Osteocyte (in vitro differentiated cells): ENCODE results near the gene HOXB9. TPM values are rescaled to one million over a fixed set of nuclear protein-coding genes. Genes with fewer than 3 reads are reported as not detected.

Source experiments
- DNase-seq: peaks from one replicate; pipeline ENCODE4 v3.0.0; 2021; ENCODE audit warnings: mixed read lengths; ENCODE audit not compliant: unreplicated experiment; ENCODE audit errors: extremely low spot score
- H3K27ac Mint-ChIP-seq: one replicate; pipeline ENCODE4 v1.8.0; 2021; ENCODE audit warnings: mild to moderate bottlenecking, mixed read lengths; ENCODE audit not compliant: unreplicated experiment
- H3K27me3 Mint-ChIP-seq: one replicate; pipeline ENCODE4 v1.8.0; 2021; ENCODE audit warnings: mixed read lengths; ENCODE audit not compliant: unreplicated experiment
- H3K36me3 Mint-ChIP-seq: one replicate; pipeline ENCODE4 v1.8.0; 2021; ENCODE audit warnings: mixed read lengths; ENCODE audit not compliant: unreplicated experiment
- H3K4me1 Mint-ChIP-seq: one replicate; pipeline ENCODE4 v1.8.0; 2021; ENCODE audit warnings: mixed read lengths; ENCODE audit not compliant: unreplicated experiment
- H3K4me3 Mint-ChIP-seq: one replicate; pipeline ENCODE4 v1.8.0; 2021; ENCODE audit warnings: mild to moderate bottlenecking, moderate library complexity, mixed read lengths; ENCODE audit not compliant: unreplicated experiment
- H3K9me3 Mint-ChIP-seq: one replicate; pipeline ENCODE4 v1.8.0; 2021; ENCODE audit warnings: mixed read lengths; ENCODE audit not compliant: unreplicated experiment
- total RNA-seq: library from RNA; stranded (reverse); gene quantifications from 2 replicates; pipeline ENCODE4 v1.2.1, GENCODE V29; 2021
- TF ChIP-seq, protein P1 (sequence below): fragments of 200-600 bp; sonication (generic); IDR thresholded peaks from 2 replicates; pipeline ENCODE4 v1.5.0; 2021; ENCODE audit warnings: antibody characterized with exemption, mild to moderate bottlenecking, moderate library complexity

HOXB9 gene
- total RNA-seq, 1 donor from 2014 or later: not detected

DNA sequence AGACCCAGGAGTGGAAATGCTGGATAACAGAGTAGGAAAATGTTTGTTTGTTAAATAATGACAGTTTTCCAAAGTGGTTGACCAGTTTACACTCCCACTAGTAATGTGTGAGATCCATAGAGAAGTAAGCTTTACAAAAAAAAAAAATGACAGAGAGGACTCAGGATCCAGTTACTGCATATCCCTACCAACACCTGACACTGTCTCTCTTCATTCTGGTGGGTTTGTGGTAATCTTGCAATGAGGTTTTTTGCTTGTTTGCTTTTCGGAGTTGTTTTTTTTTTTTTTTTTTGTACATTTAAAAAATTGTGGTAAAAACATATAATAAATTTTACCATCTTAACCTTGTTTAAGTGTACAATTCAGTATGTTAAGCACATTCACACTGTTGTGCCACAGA is 23.6 kb upstream of the HOXB9 start:
- Mint-ChIP-seq H3K27me3 (peaks cover 60% of the 10 kb centered on the region), H3K9me3 (peaks cover 6% of the 10 kb centered on the region), H3K36me3 (no peaks in the 10 kb centered on the region), H3K4me3 (no peak overlapping the region), H3K4me1 (peaks cover 6% of the 10 kb centered on the region), H3K27ac (no peak overlapping the region)
- no peak for DNase-seq
- TF ChIP-seq, protein P1, sequence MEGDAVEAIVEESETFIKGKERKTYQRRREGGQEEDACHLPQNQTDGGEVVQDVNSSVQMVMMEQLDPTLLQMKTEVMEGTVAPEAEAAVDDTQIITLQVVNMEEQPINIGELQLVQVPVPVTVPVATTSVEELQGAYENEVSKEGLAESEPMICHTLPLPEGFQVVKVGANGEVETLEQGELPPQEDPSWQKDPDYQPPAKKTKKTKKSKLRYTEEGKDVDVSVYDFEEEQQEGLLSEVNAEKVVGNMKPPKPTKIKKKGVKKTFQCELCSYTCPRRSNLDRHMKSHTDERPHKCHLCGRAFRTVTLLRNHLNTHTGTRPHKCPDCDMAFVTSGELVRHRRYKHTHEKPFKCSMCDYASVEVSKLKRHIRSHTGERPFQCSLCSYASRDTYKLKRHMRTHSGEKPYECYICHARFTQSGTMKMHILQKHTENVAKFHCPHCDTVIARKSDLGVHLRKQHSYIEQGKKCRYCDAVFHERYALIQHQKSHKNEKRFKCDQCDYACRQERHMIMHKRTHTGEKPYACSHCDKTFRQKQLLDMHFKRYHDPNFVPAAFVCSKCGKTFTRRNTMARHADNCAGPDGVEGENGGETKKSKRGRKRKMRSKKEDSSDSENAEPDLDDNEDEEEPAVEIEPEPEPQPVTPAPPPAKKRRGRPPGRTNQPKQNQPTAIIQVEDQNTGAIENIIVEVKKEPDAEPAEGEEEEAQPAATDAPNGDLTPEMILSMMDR: no peak

DNA sequence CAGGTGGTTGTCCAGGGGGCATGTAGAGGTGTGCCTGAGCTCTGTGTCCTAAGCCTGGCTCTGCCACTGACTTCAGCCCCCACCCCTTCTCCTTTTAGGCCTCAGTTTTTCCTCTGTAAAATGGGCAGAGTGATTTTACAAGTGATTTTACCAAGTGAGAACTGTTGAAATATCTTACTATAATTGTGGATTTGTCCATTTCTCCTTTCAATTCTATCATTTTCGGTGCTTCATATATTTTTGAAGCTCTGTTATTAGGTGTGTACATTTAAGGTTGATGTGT is 21.7 kb upstream of the HOXB9 start:
- TF ChIP-seq, protein P1: no peak
- Mint-ChIP-seq H3K27ac (no peak overlapping the region), H3K9me3 (peaks cover 6% of the 10 kb centered on the region), H3K36me3 (no peaks in the 10 kb centered on the region), H3K27me3 (peaks cover 71% of the 10 kb centered on the region), H3K4me3 (no peak overlapping the region), H3K4me1 (peaks cover 6% of the 10 kb centered on the region)
- no peak for DNase-seq

- Mint-ChIP-seq H3K36me3 (no peaks in the 10 kb centered on the region), H3K4me3 (peak overlapping the region; percentile 63)
- DNase-seq: no peak
Measured at GRCh38 chr17:48647103-48647962, 21.2 kb upstream of the HOXB9 start.

GRCh38 chr17:48646183-48647102 is 20.3 kb upstream of the HOXB9 start:
- Mint-ChIP-seq H3K27ac (no peak overlapping the region), H3K9me3 (no peaks in the 10 kb centered on the region), H3K27me3 (peaks cover 78% of the 10 kb centered on the region), H3K4me1 (peaks cover 6% of the 10 kb centered on the region), H3K4me3 (no peak overlapping the region), H3K36me3 (no peaks in the 10 kb centered on the region)
- no peak for DNase-seq
- TF ChIP-seq, protein P1: no peak

More at GRCh38 chr17:48647103-48647962, 21.2 kb upstream of the HOXB9 start:
- Mint-ChIP-seq H3K4me1 (peaks cover 6% of the 10 kb centered on the region), H3K27ac (no peak overlapping the region), H3K27me3 (peaks cover 73% of the 10 kb centered on the region), H3K9me3 (peaks cover 4% of the 10 kb centered on the region)
- TF ChIP-seq, protein P1: no peak
